KMS-11 (cell line): Measurements from ENCODE around the gene GOLT1A.

Experiments
- H2AFZ ChIP-seq: fragments of 200-600 bp; sonication (generic); 2 replicates; pipeline ENCODE4 v1.6.1; 2016; ENCODE audit warnings: antibody characterized with exemption, mixed run types, low read depth
- H3K27ac ChIP-seq: fragments of 200-600 bp; sonication (generic); 2 replicates; pipeline ENCODE4 v1.6.1; 2016; ENCODE audit warnings: mild to moderate bottlenecking, mixed run types
- H3K27me3 ChIP-seq: fragments of 200-600 bp; sonication (generic); 2 replicates; pipeline ENCODE4 v1.6.1; 2017; ENCODE audit warnings: mild to moderate bottlenecking, low read depth, mixed run types, moderate library complexity; ENCODE audit not compliant: insufficient read depth
- H3K36me3 ChIP-seq: fragments of 200-600 bp; sonication (generic); 2 replicates; pipeline ENCODE4 v1.6.1; 2017; ENCODE audit warnings: mild to moderate bottlenecking, mixed run types; ENCODE audit not compliant: insufficient read depth
- H3K4me1 ChIP-seq: fragments of 200-600 bp; sonication (generic); 2 replicates; pipeline ENCODE4 v1.6.1; 2016; ENCODE audit warnings: mild to moderate bottlenecking, low read depth, mixed run types; ENCODE audit not compliant: poor library complexity, severe bottlenecking
- H3K4me2 ChIP-seq: fragments of 200-600 bp; sonication (generic); 2 replicates; pipeline ENCODE4 v1.7.0; 2016; ENCODE audit warnings: mild to moderate bottlenecking, mixed run types
- H3K4me3 ChIP-seq: fragments of 200-600 bp; sonication (generic); IDR thresholded peaks from 2 replicates; pipeline ENCODE4 v1.6.1; 2017; ENCODE audit warnings: low read depth, low read length, mixed read lengths; ENCODE audit not compliant: insufficient read depth
- H3K79me2 ChIP-seq: fragments of 200-600 bp; sonication (generic); 2 replicates; pipeline ENCODE4 v1.6.1; 2016; ENCODE audit warnings: low read depth, mixed run types; ENCODE audit not compliant: insufficient read depth
- H3K9ac ChIP-seq: fragments of 200-600 bp; sonication (generic); 2 replicates; pipeline ENCODE4 v1.6.1; 2016; ENCODE audit warnings: mild to moderate bottlenecking, mixed run types
- H4K20me1 ChIP-seq: fragments of 200-600 bp; sonication (generic); 2 replicates; pipeline ENCODE4 v1.6.1; 2016; ENCODE audit warnings: mild to moderate bottlenecking, mixed run types; ENCODE audit not compliant: insufficient read depth
- CTCF ChIP-seq: fragments of 200-600 bp; sonication (generic); conservative IDR thresholded peaks from 2 replicates; pipeline ENCODE4 v1.6.1; 2017; ENCODE audit warnings: low read depth, mild to moderate bottlenecking, antibody characterized with exemption, low read length, moderate library complexity, mixed read lengths

GOLT1A gene

GRCh38 chr1:204213668-204214662 is at the start of gene GOLT1A:
Gene GOLT1A (minus strand): TSS chr1:204213988. CDS start chr1:204213906, 82 bp downstream.
- no peak for TF ChIP-seq CTCF
- Histone ChIP-seq H3K4me2 (no peak within 1 kb of the TSS), H2AFZ (no peak within 1 kb of the TSS), H3K27ac (no peak within 1 kb of the TSS), H4K20me1 (no peaks in the 10 kb centered on the region), H3K27me3 (no peaks in the 10 kb centered on the region; the same call in 1 of the 2 replicates), H3K79me2 (no peaks in the 10 kb centered on the region), H3K9ac (no peak within 1 kb of the TSS), H3K36me3 (no peaks in the 10 kb centered on the region), H3K4me1 (no peaks in the 10 kb centered on the region), H3K4me3 (no peak within 1 kb of the TSS)

- Histone ChIP-seq H3K27ac (no peak overlapping the region), H2AFZ (no peak overlapping the region), H3K9ac (no peak overlapping the region), H3K36me3 (no peaks in the 10 kb centered on the region), H3K79me2 (no peaks in the 10 kb centered on the region), H4K20me1 (no peaks in the 10 kb centered on the region), H3K4me3 (no peak overlapping the region), H3K4me2 (no peak overlapping the region), H3K4me1 (no peaks in the 10 kb centered on the region), H3K27me3 (peaks cover 9% of the 10 kb centered on the region; the same call in 1 of the 2 replicates)
- TF ChIP-seq CTCF, result no peak
Observed at GRCh38 chr1:204263254-204263910, 49.6 kb upstream of the GOLT1A start.

- no peak overlapping the region for H3K4me3 ChIP-seq
- no peak for TF ChIP-seq CTCF
Observed at GRCh38 chr1:204262506-204263253, 48.9 kb upstream of the GOLT1A start.

GRCh38 chr1:204261746-204262505 is 48.1 kb upstream of the GOLT1A start:
- Histone ChIP-seq H3K27ac (no peak overlapping the region), H2AFZ (no peak overlapping the region), H3K36me3 (no peaks in the 10 kb centered on the region), H3K27me3 (peaks cover 17% of the 10 kb centered on the region), H3K4me1 (no peaks in the 10 kb centered on the region), H3K79me2 (no peaks in the 10 kb centered on the region), H4K20me1 (no peaks in the 10 kb centered on the region), H3K4me2 (no peak overlapping the region), H3K4me3 (no peak overlapping the region), H3K9ac (no peak overlapping the region)
- no peak for TF ChIP-seq CTCF

More at GRCh38 chr1:204262506-204263253, 48.9 kb upstream of the GOLT1A start:
- Histone ChIP-seq H3K79me2 (no peaks in the 10 kb centered on the region), H4K20me1 (no peaks in the 10 kb centered on the region), H3K9ac (no peak overlapping the region), H2AFZ (no peak overlapping the region), H3K27me3 (peaks cover 9% of the 10 kb centered on the region; the same call in 1 of the 2 replicates), H3K4me2 (no peak overlapping the region), H3K27ac (no peak overlapping the region), H3K4me1 (no peaks in the 10 kb centered on the region), H3K36me3 (no peaks in the 10 kb centered on the region)
